Endothelial cell (in vitro differentiated cells): ENCODE measurements around the gene ADCY1. TPM values are rescaled to one million over a fixed set of nuclear protein-coding genes. Genes with fewer than 3 reads are reported as not detected.

ENCODE experiments used
- DNase-seq: peaks from one replicate; pipeline ENCODE4 v3.0.0; 2021; ENCODE audit warnings: low spot score
- H3K27ac Mint-ChIP-seq: one replicate; pipeline ENCODE4 v1.8.0; 2021; ENCODE audit warnings: mixed read lengths, inconsistent platforms; ENCODE audit not compliant: unreplicated experiment
- H3K27me3 Mint-ChIP-seq: one replicate; pipeline ENCODE4 v1.8.0; 2021; ENCODE audit warnings: mild to moderate bottlenecking, moderate library complexity, mixed read lengths, inconsistent platforms; ENCODE audit not compliant: unreplicated experiment
- H3K36me3 Mint-ChIP-seq: one replicate; pipeline ENCODE4 v1.8.0; 2021; ENCODE audit warnings: mild to moderate bottlenecking, low read depth, mixed read lengths, inconsistent platforms; ENCODE audit not compliant: unreplicated experiment
- H3K4me1 Mint-ChIP-seq: one replicate; pipeline ENCODE4 v1.8.0; 2021; ENCODE audit warnings: mild to moderate bottlenecking, mixed read lengths, inconsistent platforms; ENCODE audit not compliant: unreplicated experiment
- H3K4me3 Mint-ChIP-seq: one replicate; pipeline ENCODE4 v1.8.0; 2021; ENCODE audit warnings: mild to moderate bottlenecking, mixed read lengths, inconsistent platforms; ENCODE audit not compliant: unreplicated experiment
- H3K9me3 Mint-ChIP-seq: one replicate; pipeline ENCODE4 v1.8.0; 2021; ENCODE audit warnings: mixed read lengths, inconsistent platforms; ENCODE audit not compliant: unreplicated experiment
- total RNA-seq: library from RNA; stranded (reverse); fragmentation: NEBNext Ultra II Directional; extraction: Animal tissue kit (Norgen Biotek cat#: 25700); gene quantifications from one replicate; pipeline ENCODE4 v1.2.1, GENCODE V29; 2021; ENCODE audit not compliant: unreplicated experiment
- TF ChIP-seq, protein P1 (sequence below): fragments of 200-600 bp; sonication (generic); IDR thresholded peaks from one replicate; pipeline ENCODE4 v1.5.0; 2021; ENCODE audit warnings: antibody characterized with exemption; ENCODE audit not compliant: unreplicated experiment

The ADCY1 gene
- total RNA-seq, 1 donor from 2014 or later = 50.7 TPM

DNA sequence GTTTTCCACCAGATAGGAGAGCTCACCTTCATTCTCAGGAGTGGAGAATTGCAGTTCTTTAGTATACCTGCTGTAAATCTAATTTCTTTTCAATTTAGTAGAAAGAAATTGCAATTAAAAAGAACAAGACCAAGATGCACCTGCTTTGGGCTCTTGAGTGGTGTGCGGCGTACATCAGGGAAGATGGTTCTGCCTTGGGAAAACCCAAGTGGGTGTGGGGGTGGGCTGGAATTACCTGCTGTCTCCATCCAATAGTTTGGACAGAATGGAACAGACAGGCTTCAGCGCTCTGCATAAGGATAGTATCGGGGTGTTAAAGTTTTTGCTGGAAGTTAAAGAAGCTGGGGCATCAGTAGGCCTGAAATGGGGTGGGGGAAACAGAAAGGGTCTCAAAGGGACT lies 7.2 kb upstream of the ADCY1 start:
- TF ChIP-seq, protein P1, sequence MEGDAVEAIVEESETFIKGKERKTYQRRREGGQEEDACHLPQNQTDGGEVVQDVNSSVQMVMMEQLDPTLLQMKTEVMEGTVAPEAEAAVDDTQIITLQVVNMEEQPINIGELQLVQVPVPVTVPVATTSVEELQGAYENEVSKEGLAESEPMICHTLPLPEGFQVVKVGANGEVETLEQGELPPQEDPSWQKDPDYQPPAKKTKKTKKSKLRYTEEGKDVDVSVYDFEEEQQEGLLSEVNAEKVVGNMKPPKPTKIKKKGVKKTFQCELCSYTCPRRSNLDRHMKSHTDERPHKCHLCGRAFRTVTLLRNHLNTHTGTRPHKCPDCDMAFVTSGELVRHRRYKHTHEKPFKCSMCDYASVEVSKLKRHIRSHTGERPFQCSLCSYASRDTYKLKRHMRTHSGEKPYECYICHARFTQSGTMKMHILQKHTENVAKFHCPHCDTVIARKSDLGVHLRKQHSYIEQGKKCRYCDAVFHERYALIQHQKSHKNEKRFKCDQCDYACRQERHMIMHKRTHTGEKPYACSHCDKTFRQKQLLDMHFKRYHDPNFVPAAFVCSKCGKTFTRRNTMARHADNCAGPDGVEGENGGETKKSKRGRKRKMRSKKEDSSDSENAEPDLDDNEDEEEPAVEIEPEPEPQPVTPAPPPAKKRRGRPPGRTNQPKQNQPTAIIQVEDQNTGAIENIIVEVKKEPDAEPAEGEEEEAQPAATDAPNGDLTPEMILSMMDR = no peak
- no peak for DNase-seq
- Mint-ChIP-seq H3K36me3 (no peaks in the 10 kb centered on the region), H3K9me3 (no peaks in the 10 kb centered on the region), H3K4me1 (peaks cover 2% of the 10 kb centered on the region), H3K27ac (no peak overlapping the region), H3K27me3 (peaks cover 7% of the 10 kb centered on the region), H3K4me3 (no peak overlapping the region)

DNA sequence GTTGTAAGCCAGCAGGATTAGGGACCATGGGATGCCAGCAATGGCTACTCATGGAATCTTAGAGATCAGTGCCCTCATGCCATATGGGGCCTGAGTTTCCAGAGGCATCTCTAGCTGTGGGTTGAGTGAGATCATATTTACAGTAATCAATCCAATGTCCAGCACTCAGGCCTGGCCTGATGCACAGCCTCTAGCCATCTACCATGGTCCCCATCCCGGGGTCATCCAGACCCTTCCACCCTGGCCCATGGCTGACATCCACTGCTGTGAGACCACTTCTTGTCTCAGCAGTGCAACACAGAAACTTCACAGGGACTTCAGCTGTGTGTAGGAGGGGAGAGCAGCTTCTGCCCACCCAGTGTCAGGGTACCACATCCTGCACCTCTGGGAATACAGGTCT lies 6.5 kb upstream of the ADCY1 start:
- peaks cover 12% of the 10 kb centered on the region for H3K27me3 Mint-ChIP-seq
- H3K9me3 Mint-ChIP-seq = no peaks in the 10 kb centered on the region
- no peak for DNase-seq
- H3K4me3 Mint-ChIP-seq = no peak overlapping the region
- TF ChIP-seq, protein P1 = no peak
- no peaks in the 10 kb centered on the region for H3K36me3 Mint-ChIP-seq
- peaks cover 2% of the 10 kb centered on the region for H3K4me1 Mint-ChIP-seq
- no peak overlapping the region for H3K27ac Mint-ChIP-seq

DNA sequence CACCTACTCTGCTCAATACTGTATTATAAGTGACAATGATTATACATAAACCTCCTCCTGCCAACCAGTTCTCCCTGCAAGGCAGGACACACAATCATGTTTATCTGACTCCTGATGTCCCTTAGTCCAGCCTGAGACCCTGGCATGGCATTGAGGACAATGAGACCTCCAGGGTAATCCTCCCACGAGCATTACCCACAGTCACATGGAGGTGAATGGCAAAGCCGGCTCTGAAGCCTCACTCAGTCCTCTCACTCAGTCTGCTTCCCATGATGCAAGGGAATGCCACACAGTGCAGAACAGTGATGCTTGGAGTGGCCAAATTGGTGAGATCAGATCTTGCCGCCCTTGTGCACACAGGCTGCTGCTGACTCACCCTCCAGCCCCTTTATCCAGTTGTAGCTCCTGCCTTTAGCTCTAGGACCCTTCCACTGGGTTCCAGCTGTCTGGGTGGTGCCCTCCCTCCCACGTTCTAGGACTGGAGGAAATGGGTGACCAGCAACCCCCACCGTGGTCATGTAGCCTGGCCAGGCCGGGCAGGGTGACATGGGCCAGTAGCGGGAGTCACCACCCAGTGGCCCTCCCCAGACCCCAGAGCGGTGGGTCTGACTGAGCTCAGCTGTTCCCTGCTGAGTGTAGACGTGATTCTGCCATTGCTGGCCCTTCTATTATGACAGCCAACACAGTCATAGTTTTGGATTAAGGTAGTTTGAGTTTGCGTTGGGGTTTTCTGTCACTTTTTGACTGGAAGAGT lies 5.5 kb upstream of the ADCY1 start:
- H3K27me3 Mint-ChIP-seq = peaks cover 16% of the 10 kb centered on the region
- H3K9me3 Mint-ChIP-seq = no peaks in the 10 kb centered on the region
- no peak for DNase-seq
- H3K4me1 Mint-ChIP-seq = peaks cover 2% of the 10 kb centered on the region
- H3K27ac Mint-ChIP-seq = no peak overlapping the region
- H3K36me3 Mint-ChIP-seq = no peaks in the 10 kb centered on the region
- H3K4me3 Mint-ChIP-seq = no peak overlapping the region
- TF ChIP-seq, protein P1 = no peak

DNA sequence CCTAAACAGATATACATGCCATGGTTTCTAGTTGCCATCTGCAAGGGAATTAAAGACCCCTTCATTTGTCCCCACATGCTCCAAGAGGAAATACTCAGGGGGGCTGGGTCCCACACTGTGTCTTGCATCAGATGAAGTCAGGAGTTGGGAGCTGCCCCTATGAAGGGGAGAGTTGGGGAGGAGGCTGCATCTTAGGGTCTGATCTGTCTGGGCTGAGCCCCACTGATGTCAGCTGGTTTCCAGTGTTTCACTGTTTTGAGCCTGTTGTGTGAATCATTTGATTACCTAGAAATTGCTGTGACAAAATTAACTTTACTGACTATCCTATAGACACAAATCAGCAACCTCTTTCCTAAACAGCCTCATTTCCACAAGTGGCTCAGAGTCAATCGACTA lies 4.9 kb upstream of the ADCY1 start:
- Mint-ChIP-seq H3K4me3 (no peak overlapping the region), H3K9me3 (no peaks in the 10 kb centered on the region), H3K27ac (no peak overlapping the region), H3K27me3 (peaks cover 13% of the 10 kb centered on the region), H3K4me1 (no peaks in the 10 kb centered on the region), H3K36me3 (no peaks in the 10 kb centered on the region)
- no peak for DNase-seq
- TF ChIP-seq, protein P1 = no peak

DNA sequence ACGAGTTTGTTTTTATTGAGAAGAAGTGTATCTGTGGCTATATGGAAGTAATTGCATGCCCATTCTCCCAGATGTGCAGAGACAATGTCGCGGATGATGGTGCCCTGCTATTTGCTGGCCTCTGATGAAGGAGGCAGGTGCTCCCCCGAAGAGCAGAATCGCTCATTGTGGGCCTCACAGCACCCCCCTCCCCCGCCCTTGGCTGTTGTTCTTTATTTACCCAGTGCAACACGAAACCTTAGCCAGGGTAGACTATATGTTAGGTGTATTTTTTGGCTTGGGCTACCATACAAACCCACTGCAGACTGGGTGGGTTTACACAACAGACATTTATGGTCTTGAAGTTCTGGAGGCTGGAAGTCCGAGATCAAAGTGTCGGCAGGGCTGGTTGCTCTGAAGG lies 3.4 kb upstream of the ADCY1 start:
- H3K27me3 Mint-ChIP-seq = peaks cover 18% of the 10 kb centered on the region

More for the DNA sequence above, 3.4 kb upstream of the ADCY1 start:
- TF ChIP-seq, protein P1 = no peak
- no peak for DNase-seq
- Mint-ChIP-seq H3K9me3 (no peaks in the 10 kb centered on the region), H3K4me1 (peaks cover 3% of the 10 kb centered on the region), H3K36me3 (no peaks in the 10 kb centered on the region), H3K4me3 (no peak overlapping the region), H3K27ac (no peak overlapping the region)
